NCI-H2227 (cell line): ENCODE data around the gene DCAF11.

Experiments used
- DNase-seq: peaks from one replicate; lab custom pipeline; 2025; ENCODE audit not compliant: unreplicated experiment; lab: John Stamatoyannopoulos, UW

DCAF11 gene

GRCh38 chr14:24114532-24115421 lies at the start of gene DCAF11, which contains the start of gene NRL:
TSS of gene DCAF11 (plus strand) at chr14:24114777. CDS start at chr14:24115595, 818 bp downstream.
TSS of gene NRL (minus strand) at chr14:24114949. CDS start at chr14:24082848, 32,101 bp downstream.
- DNase-seq = peak; percentile 99

GRCh38 chr14:24064856-24065255 lies 49.7 kb upstream of the DCAF11 start:
- no peak for DNase-seq

GRCh38 chr14:24065408-24065807 lies 49.2 kb upstream of the DCAF11 start:
- no peak for DNase-seq

GRCh38 chr14:24066496-24067132 lies 48.0 kb upstream of the DCAF11 start:
- no peak for DNase-seq

- no peak for DNase-seq
Observed at GRCh38 chr14:24067133-24068082, 47.2 kb upstream of the DCAF11 start.

- no peak for DNase-seq
Observed at GRCh38 chr14:24068711-24069410, 45.7 kb upstream of the DCAF11 start.

GRCh38 chr14:24069411-24069735 lies 45.2 kb upstream of the DCAF11 start:
- no peak for DNase-seq

- no peak for DNase-seq
Observed at GRCh38 chr14:24070285-24071143, 44.1 kb upstream of the DCAF11 start.

GRCh38 chr14:24071144-24071697 lies 43.4 kb upstream of the DCAF11 start, which contains the start of gene CPNE6:
TSS of gene CPNE6 (plus strand) at chr14:24071562. CDS start at chr14:24072937, 1,375 bp downstream.
- DNase-seq = no peak

GRCh38 chr14:24071836-24072430 lies 42.6 kb upstream of the DCAF11 start:
- no peak for DNase-seq

- no peak for DNase-seq
Observed at GRCh38 chr14:24072436-24072835, 42.1 kb upstream of the DCAF11 start.

- DNase-seq = no peak
Observed at GRCh38 chr14:24072881-24073877, 41.4 kb upstream of the DCAF11 start.

GRCh38 chr14:24074625-24075484 lies 39.7 kb upstream of the DCAF11 start:
- DNase-seq = no peak

- no peak for DNase-seq
Observed at GRCh38 chr14:24075485-24076301, 38.9 kb upstream of the DCAF11 start.

GRCh38 chr14:24076302-24076601 lies 38.3 kb upstream of the DCAF11 start:
- DNase-seq = no peak

- DNase-seq = no peak
Observed at GRCh38 chr14:24077086-24077485, 37.5 kb upstream of the DCAF11 start.
